Vagina (tissue), 2 donors: ENCODE measurements around the gene IGFBP2. TPM values are rescaled to one million over a fixed set of nuclear protein-coding genes. Genes with fewer than 3 reads are reported as not detected.

Source experiments
- DNase-seq, 2 donors: peaks; one replicate each; pipeline ENCODE4 v3.0.0-alpha.2; 2017; ENCODE audit errors: extremely low spot score in 2 of 2
- H3K27ac ChIP-seq: fragments of 200-600 bp; sonication (generic); one replicate; pipeline ENCODE4 v1.5.1; 2019
- H3K27me3 ChIP-seq: fragments of 200-600 bp; sonication (generic); one replicate; pipeline ENCODE4 v1.5.1; 2019
- H3K36me3 ChIP-seq, 2 donors: fragments of 200-600 bp; sonication (generic); one replicate each; pipeline ENCODE4 v1.5.1; 2017 to 2019
- H3K4me1 ChIP-seq: fragments of 200-600 bp; sonication (generic); one replicate; pipeline ENCODE4 v1.5.1; 2019
- H3K4me3 ChIP-seq, 2 donors: fragments of 200-600 bp; sonication (generic); 1 replicate in 1 of 2; 2 replicates in 1 of 2; pipeline ENCODE4 v1.5.1; 2016 to 2019
- H3K9me3 ChIP-seq: fragments of 200-600 bp; sonication (generic); one replicate; pipeline ENCODE4 v1.5.1; 2019
- CTCF ChIP-seq, 3 experiments: fragments of 450-650 bp in 2 of 3; fragments of 200-600 bp in 1 of 3; sonication (generic) in 1 of 3; IDR thresholded peaks; one replicate each; pipeline ENCODE4 v1.5.1; 2017 to 2019; ENCODE audit warnings: antibody characterized with exemption in 3 of 3, mild to moderate bottlenecking in 2 of 3, moderate library complexity in 2 of 3
- POLR2A ChIP-seq, 2 donors: fragments of 450-650 bp; IDR thresholded peaks; one replicate each; pipeline ENCODE4 v1.6.1; 2017; ENCODE audit warnings: antibody characterized with exemption in 2 of 2, mild to moderate bottlenecking in 2 of 2, moderate library complexity in 2 of 2
- POLR2AphosphoS5 ChIP-seq, 2 donors: sonication (generic); formaldehyde crosslinking; IDR thresholded peaks; one replicate each; pipeline ENCODE4 v1.9.0; 2017; ENCODE audit warnings: antibody characterized with exemption in 2 of 2, mild to moderate bottlenecking in 2 of 2, low read depth in 1 of 2; ENCODE audit not compliant: insufficient read depth in 1 of 2
- intact Hi-C: fragments of 100-400 bp; cut with DNase I; formaldehyde crosslinking; loops from one replicate; pipeline ENCODE4 v1.15.1; 2023
- total RNA-seq: library from RNA; depleted of rRNA; stranded (reverse); fragments of >200 nt; gene quantifications from one replicate; pipeline ENCODE4 v1.2.3, GENCODE V29; 2016

The IGFBP2 gene
- total RNA-seq, 1 donor from 2014 or later, result 82.7 TPM

- DNase-seq, result peak in 1 of 2 donors; percentile 88
- peaks cover 44% of the 10 kb centered on the region for H3K4me1 ChIP-seq
Observed at GRCh38 chr2:216694082-216694825, 61.0 kb downstream of the IGFBP2 start.

GRCh38 chr2:216694826-216695217 lies 61.6 kb downstream of the IGFBP2 start:
- no peak for TF ChIP-seq POLR2AphosphoS5 (IDR thresholded peaks at IDR 0.05; ENCODE audit: insufficient read depth in 1 of 2, low read depth in 1 of 2)
- no peak for TF ChIP-seq CTCF (IDR thresholded peaks at IDR 0.05)
- TF ChIP-seq POLR2A (IDR thresholded peaks at IDR 0.05), result no peak
- H3K36me3 ChIP-seq, result no peaks in the 10 kb centered on the region
- peak overlapping the region; percentile 68 to 88 for H3K4me3 ChIP-seq
- no peak for DNase-seq
- intact Hi-C loops, result loop anchor here (5.0 to 10.0 kb wide), 7 partner anchors 277 to 1060 kb away; no protein-coding TSS in a partner anchor
- no peaks in the 10 kb centered on the region for H3K27me3 ChIP-seq
- peaks cover 43% of the 10 kb centered on the region for H3K4me1 ChIP-seq
- H3K9me3 ChIP-seq, result no peaks in the 10 kb centered on the region
- peak overlapping the region; percentile 90 for H3K27ac ChIP-seq

More at GRCh38 chr2:216694082-216694825, 61.0 kb downstream of the IGFBP2 start:
- TF ChIP-seq POLR2AphosphoS5 (IDR thresholded peaks at IDR 0.05; ENCODE audit: insufficient read depth in 1 of 2, low read depth in 1 of 2), result peak in 1 of 2 donors; percentile 69
- TF ChIP-seq POLR2A (IDR thresholded peaks at IDR 0.05), result peak in 1 of 2 donors; percentile 13
- TF ChIP-seq CTCF (IDR thresholded peaks at IDR 0.05), result no peak
- intact Hi-C loops, result loop anchor here (5.0 to 10.0 kb wide), 4 partner anchors 293 to 1061 kb away; no protein-coding TSS in a partner anchor
- no peaks in the 10 kb centered on the region for H3K27me3 ChIP-seq
- H3K27ac ChIP-seq, result peak overlapping the region; percentile 90
- peak overlapping the region; percentile 68 to 88 for H3K4me3 ChIP-seq
- no peaks in the 10 kb centered on the region for H3K9me3 ChIP-seq
- H3K36me3 ChIP-seq, result no peaks in the 10 kb centered on the region

GRCh38 chr2:216695401-216695821 lies 62.2 kb downstream of the IGFBP2 start, which contains the start of gene IGFBP5:
TSS of gene IGFBP5 (minus strand) at chr2:216695549. CDS start at chr2:216694775, 774 bp downstream.
- DNase-seq, result no peak
- Histone ChIP-seq H3K27me3 (no peaks in the 10 kb centered on the region), H3K4me3 (peak within 1 kb of the TSS; percentile 68 to 88), H3K9me3 (no peaks in the 10 kb centered on the region), H3K27ac (peak within 1 kb of the TSS; percentile 90), H3K4me1 (peaks cover 43% of the 10 kb centered on the region), H3K36me3 (no peaks in the 10 kb centered on the region)
- TF ChIP-seq POLR2A (IDR thresholded peaks at IDR 0.05) (peak in 1 of 2 donors; percentile 67), POLR2AphosphoS5 (IDR thresholded peaks at IDR 0.05; ENCODE audit: insufficient read depth in 1 of 2, low read depth in 1 of 2) (peak; percentile 38 to 53), CTCF (IDR thresholded peaks at IDR 0.05) (no peak)
- intact Hi-C loops, result loop anchor here (5.0 to 10.0 kb wide), 5 partner anchors 277 to 1059 kb away; no protein-coding TSS in a partner anchor

- intact Hi-C loops, result loop anchor here (5.0 to 10.0 kb wide), 5 partner anchors 276 to 1058 kb away; no protein-coding TSS in a partner anchor
- Histone ChIP-seq H3K36me3 (no peaks in the 10 kb centered on the region), H3K27ac (peak overlapping the region; percentile 90), H3K4me3 (no peak overlapping the region), H3K9me3 (no peaks in the 10 kb centered on the region), H3K4me1 (peaks cover 47% of the 10 kb centered on the region), H3K27me3 (no peaks in the 10 kb centered on the region)
- DNase-seq, result no peak
- TF ChIP-seq POLR2A (IDR thresholded peaks at IDR 0.05), result no peak
Observed at GRCh38 chr2:216696321-216696720, 63.1 kb downstream of the IGFBP2 start.

- H3K4me1 ChIP-seq, result peaks cover 48% of the 10 kb centered on the region
- no peaks in the 10 kb centered on the region for H3K27me3 ChIP-seq
- TF ChIP-seq CTCF (IDR thresholded peaks at IDR 0.05) (peak; percentile 40 to 43 (median 41)), POLR2AphosphoS5 (IDR thresholded peaks at IDR 0.05; ENCODE audit: insufficient read depth in 1 of 2, low read depth in 1 of 2) (no peak), POLR2A (IDR thresholded peaks at IDR 0.05) (no peak)
- H3K36me3 ChIP-seq, result no peaks in the 10 kb centered on the region
- peak overlapping the region; percentile 90 for H3K27ac ChIP-seq
- no peak overlapping the region for H3K4me3 ChIP-seq
- no peak for DNase-seq
- H3K9me3 ChIP-seq, result no peaks in the 10 kb centered on the region
- intact Hi-C loops, result loop anchor here (5.0 to 10.0 kb wide), 5 partner anchors 275 to 1058 kb away; no protein-coding TSS in a partner anchor
Observed at GRCh38 chr2:216696751-216697560, 63.7 kb downstream of the IGFBP2 start.
